PFSK-1 (cell line): ENCODE measurements around the gene RTRAF.

Source experiments
- FOXP2 ChIP-seq: optimal IDR thresholded peaks from 2 replicates; pipeline ENCODE3; 2011; ENCODE audit warnings: borderline replicate concordance, control low read depth, inconsistent platforms; ENCODE audit not compliant: insufficient read depth; ENCODE audit errors: extremely low read length, extremely low read depth
- POLR2AphosphoS5 ChIP-seq: IDR thresholded peaks from 2 replicates; pipeline ENCODE4 v1.6.1; 2012; ENCODE audit warnings: low read depth, mild to moderate bottlenecking, control low read depth, low read length, moderate library complexity
- REST ChIP-seq, 2 experiments: IDR thresholded peaks; 2 replicates each; pipeline versions ENCODE4 v1.6.1 to v1.8.0; 2011 to 2012; ENCODE audit warnings: low read depth in 2 of 2, low read length in 2 of 2, control low read depth in 1 of 2, inconsistent platforms in 1 of 2, mild to moderate bottlenecking in 1 of 2, moderate library complexity in 1 of 2; ENCODE audit not compliant: insufficient read depth in 1 of 2
- SIN3A ChIP-seq: IDR thresholded peaks from 2 replicates; pipeline ENCODE4 v1.6.1; 2012; ENCODE audit warnings: mild to moderate bottlenecking, low read length, moderate library complexity, borderline replicate concordance; ENCODE audit not compliant: insufficient read depth
- TAF1 ChIP-seq: IDR thresholded peaks from 2 replicates; pipeline ENCODE4 v1.6.1; 2012; ENCODE audit warnings: low read length, control low read depth, borderline replicate concordance; ENCODE audit not compliant: insufficient read depth

Gene RTRAF

GRCh38 chr14:52029881-52030280, 40.5 kb downstream of the RTRAF start:
- TF ChIP-seq FOXP2 (no peak), POLR2AphosphoS5 (no peak), REST (IDR thresholded peaks at IDR 0.05; ENCODE audit: insufficient read depth in 1 of 2, low read depth in 2 of 2, low read length in 2 of 2) (no peak), SIN3A (no peak), TAF1 (no peak)

- TF ChIP-seq POLR2AphosphoS5 (no peak), FOXP2 (no peak), SIN3A (no peak), TAF1 (no peak), REST (IDR thresholded peaks at IDR 0.05; ENCODE audit: insufficient read depth in 1 of 2, low read depth in 2 of 2, low read length in 2 of 2) (no peak)
These were observed 42.4 kb downstream of the RTRAF start for GRCh38 chr14:52031781-52032180.

GRCh38 chr14:52032204-52032801, 43.0 kb downstream of the RTRAF start:
- TF ChIP-seq TAF1 (no peak), FOXP2 (no peak), POLR2AphosphoS5 (no peak), SIN3A (no peak), REST (IDR thresholded peaks at IDR 0.05; ENCODE audit: insufficient read depth in 1 of 2, low read depth in 2 of 2, low read length in 2 of 2) (no peak)

- TF ChIP-seq FOXP2 (no peak), SIN3A (no peak), POLR2AphosphoS5 (no peak), REST (IDR thresholded peaks at IDR 0.05; ENCODE audit: insufficient read depth in 1 of 2, low read depth in 2 of 2, low read length in 2 of 2) (no peak), TAF1 (no peak)
These were observed 43.8 kb downstream of the RTRAF start for GRCh38 chr14:52033101-52033642.

- TF ChIP-seq REST (IDR thresholded peaks at IDR 0.05; ENCODE audit: insufficient read depth in 1 of 2, low read depth in 2 of 2, low read length in 2 of 2) = no peak
- no peak for TF ChIP-seq POLR2AphosphoS5
- no peak for TF ChIP-seq FOXP2
- no peak for TF ChIP-seq SIN3A
- no peak for TF ChIP-seq TAF1
These were observed 49.9 kb downstream of the RTRAF start for GRCh38 chr14:52039124-52039815.
